HG03521 (cell line): Measurements from ENCODE around the gene CCDC190.
"Not testable (repeated sequence)": the region's sequence is repeated elsewhere in the genome, so short reads cannot be mapped to it uniquely, and the experiment has no call there.

ENCODE experiments used
- ATAC-seq: cut with Tn5 transposase; IDR thresholded peaks from one replicate; pipeline ENCODE4 v1.9.1; 2021; ENCODE audit warnings: mild to moderate bottlenecking, moderate library complexity; ENCODE audit not compliant: unreplicated experiment

Gene CCDC190

GRCh38 chr1:162878000-162878596 is 17.1 kb upstream of the CCDC190 start:
- ATAC-seq: no peak

GRCh38 chr1:162877412-162877811 is 16.4 kb upstream of the CCDC190 start:
- no peak for ATAC-seq

- no peak for ATAC-seq
Observed at GRCh38 chr1:162876751-162877150, 15.8 kb upstream of the CCDC190 start.

GRCh38 chr1:162873671-162874666 is 13.0 kb upstream of the CCDC190 start:
- ATAC-seq: no peak

- ATAC-seq: no peak
Observed at GRCh38 chr1:162872981-162873380, 12.0 kb upstream of the CCDC190 start.

GRCh38 chr1:162871417-162871816 is 10.4 kb upstream of the CCDC190 start:
- ATAC-seq: not testable (repeated sequence)

- ATAC-seq: no peak
Observed at GRCh38 chr1:162868972-162869371, 8.0 kb upstream of the CCDC190 start.

- ATAC-seq: no peak
Observed at GRCh38 chr1:162861625-162862024, 650 bp upstream of the CCDC190 start.

- ATAC-seq: no peak
Observed at GRCh38 chr1:162859191-162859590, 1.8 kb downstream of the CCDC190 start.

GRCh38 chr1:162857850-162858249 is 3.1 kb downstream of the CCDC190 start:
- ATAC-seq: no peak

GRCh38 chr1:162856260-162856659 is 4.7 kb downstream of the CCDC190 start:
- ATAC-seq: no peak

- ATAC-seq: no peak
Observed at GRCh38 chr1:162855461-162856150, 5.4 kb downstream of the CCDC190 start.

GRCh38 chr1:162854245-162854882 is 6.6 kb downstream of the CCDC190 start:
- peak; percentile 61 for ATAC-seq

- ATAC-seq: no peak
Observed at GRCh38 chr1:162851341-162851740, 9.6 kb downstream of the CCDC190 start.

GRCh38 chr1:162849711-162850110 is 11.3 kb downstream of the CCDC190 start:
- no peak for ATAC-seq

GRCh38 chr1:162847839-162848453 is 13.0 kb downstream of the CCDC190 start:
- no peak for ATAC-seq

- ATAC-seq: no peak
Observed at GRCh38 chr1:162846256-162847212, 14.4 kb downstream of the CCDC190 start.

GRCh38 chr1:162844153-162844552 is 16.8 kb downstream of the CCDC190 start:
- ATAC-seq: no peak

- no peak for ATAC-seq
Observed at GRCh38 chr1:162840250-162840839, 20.6 kb downstream of the CCDC190 start.
